Spinal cord (tissue), 10 donors: ENCODE measurements around the gene ZNF385B. TPM values are rescaled to one million over a fixed set of nuclear protein-coding genes. Genes with fewer than 3 reads are reported as not detected.

Source experiments
- DNase-seq, 6 donors: peaks; one replicate each; pipeline versions ENCODE4 v3.0.0 to v3.0.0-alpha.2; 2013 to 2015; ENCODE audit warnings: low spot score in 6 of 6, low read depth in 4 of 6
- H3K27ac ChIP-seq: one replicate; pipeline ENCODE4 v1.5.1; 2013; ENCODE audit warnings: low read depth, low read length, control low read depth
- H3K27me3 ChIP-seq: one replicate; pipeline ENCODE4 v1.6.1; 2013; ENCODE audit warnings: low read length; ENCODE audit not compliant: control insufficient read depth, insufficient read depth
- H3K36me3 ChIP-seq: one replicate; pipeline ENCODE4 v1.6.1; 2013; ENCODE audit warnings: low read length; ENCODE audit not compliant: control insufficient read depth, insufficient read depth
- H3K4me1 ChIP-seq: one replicate; pipeline ENCODE4 v1.6.1; 2013; ENCODE audit warnings: low read length; ENCODE audit not compliant: control insufficient read depth, insufficient read depth
- H3K4me3 ChIP-seq: one replicate; pipeline ENCODE4 v1.5.1; 2013; ENCODE audit warnings: low read depth, low read length, control low read depth
- H3K9me3 ChIP-seq: one replicate; pipeline ENCODE4 v1.6.1; 2013; ENCODE audit warnings: low read length; ENCODE audit not compliant: control insufficient read depth, insufficient read depth
- WGBS: methylation state at CpG from one replicate; pipeline ENCODE4 v1.1.5; 2013; ENCODE audit warnings: missing lambda C conversion rate; ENCODE audit not compliant: insufficient coverage; 5-methylcytosine and 5-hydroxymethylcytosine counted together
- polyA plus RNA-seq, 2 donors: library from polyadenylated mRNA; unstranded; fragments of 120-200 nt; gene quantifications; one replicate each; pipeline ENCODE4 v1.2.1, GENCODE V29; 2013; ENCODE audit not compliant: insufficient read length in 2 of 2
- total RNA-seq, 2 donors: library from RNA; depleted of rRNA in 1 of 2; stranded (reverse); fragments of 120-200 nt in 1 of 2; fragments of >200 nt in 1 of 2; gene quantifications; one replicate each; pipeline versions ENCODE4 v1.2.3 to v1.2.4, GENCODE V29; 2013 to 2014
- donor health status: healthy.

The ZNF385B gene
- total and polyA plus RNA-seq, 4 donors: 4.4 to 8.6 (median 5.4) TPM

DNA sequence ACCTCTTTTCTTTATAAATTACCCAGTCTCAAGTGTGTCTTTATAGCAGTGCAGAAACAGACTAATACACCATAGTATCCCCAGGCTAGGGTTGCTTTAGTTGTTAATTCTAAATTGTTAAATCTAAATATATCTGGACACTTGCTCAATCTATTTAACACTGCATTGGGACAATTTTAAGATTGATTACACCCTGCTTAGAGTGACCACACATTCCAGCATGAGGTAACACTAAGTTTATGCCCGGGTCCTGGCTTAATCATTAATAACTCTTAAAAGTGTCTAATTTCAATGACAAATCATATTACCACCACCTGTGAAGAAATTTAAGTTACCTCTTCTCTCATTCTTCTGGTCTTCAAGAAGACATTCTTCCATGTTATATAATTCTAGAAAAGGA, 131.4 kb downstream of the ZNF385B start:
- H3K27ac ChIP-seq: no peak overlapping the region
- H3K27me3 ChIP-seq: no peaks in the 10 kb centered on the region
- no peak overlapping the region for H3K4me3 ChIP-seq
- no peaks in the 10 kb centered on the region for H3K36me3 ChIP-seq
- DNase-seq: no peak
- no peaks in the 10 kb centered on the region for H3K4me1 ChIP-seq
- H3K9me3 ChIP-seq: no peaks in the 10 kb centered on the region
- WGBS: no CpG with 5 or more reads among the region's 1 CpG

DNA sequence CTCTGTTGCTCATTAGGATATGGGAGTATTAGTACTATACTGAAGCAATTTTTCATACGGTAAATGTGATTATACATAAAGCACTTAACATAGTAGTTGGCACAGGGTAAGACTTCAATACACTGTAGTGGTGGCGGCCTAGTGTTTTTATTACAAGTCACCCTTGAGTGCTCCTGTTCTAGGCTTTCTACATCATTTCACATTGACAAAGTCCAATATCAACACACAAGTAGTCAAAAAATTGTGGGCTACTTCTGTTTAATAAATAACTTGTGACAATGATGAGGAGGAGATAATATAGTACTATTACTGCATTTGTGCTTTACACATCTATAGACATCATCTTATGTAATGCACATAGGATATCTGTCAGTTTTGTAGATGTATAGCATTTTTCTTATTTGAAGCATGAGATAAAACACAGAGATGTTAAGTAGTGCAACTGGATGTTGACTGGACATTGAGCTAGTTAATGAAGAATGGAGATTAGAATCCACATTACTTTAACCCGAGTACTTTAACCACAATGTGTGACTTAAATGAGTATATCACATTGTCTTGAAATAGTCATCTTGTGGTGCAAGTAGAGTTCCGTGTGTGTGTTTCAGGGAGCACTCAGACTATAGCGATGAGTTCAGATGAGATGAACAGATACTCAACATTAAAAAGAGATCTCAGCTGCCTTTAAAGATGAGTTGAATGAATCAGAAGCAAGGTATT, 134.8 kb downstream of the ZNF385B start:
- no CpG with 5 or more reads among the region's 5 CpGs for WGBS
- DNase-seq: no peak
- no peaks in the 10 kb centered on the region for H3K9me3 ChIP-seq

GRCh38 chr2:179724403-179724802, 137.0 kb downstream of the ZNF385B start:
- Histone ChIP-seq H3K36me3 (no peaks in the 10 kb centered on the region), H3K27me3 (no peaks in the 10 kb centered on the region), H3K4me3 (no peak overlapping the region), H3K27ac (no peak overlapping the region), H3K9me3 (no peaks in the 10 kb centered on the region), H3K4me1 (no peaks in the 10 kb centered on the region)
- no peak for DNase-seq

More for the DNA sequence above, 134.8 kb downstream of the ZNF385B start:
- Histone ChIP-seq H3K4me3 (no peak overlapping the region), H3K27me3 (no peaks in the 10 kb centered on the region), H3K36me3 (no peaks in the 10 kb centered on the region), H3K4me1 (no peaks in the 10 kb centered on the region), H3K27ac (no peak overlapping the region)

DNA sequence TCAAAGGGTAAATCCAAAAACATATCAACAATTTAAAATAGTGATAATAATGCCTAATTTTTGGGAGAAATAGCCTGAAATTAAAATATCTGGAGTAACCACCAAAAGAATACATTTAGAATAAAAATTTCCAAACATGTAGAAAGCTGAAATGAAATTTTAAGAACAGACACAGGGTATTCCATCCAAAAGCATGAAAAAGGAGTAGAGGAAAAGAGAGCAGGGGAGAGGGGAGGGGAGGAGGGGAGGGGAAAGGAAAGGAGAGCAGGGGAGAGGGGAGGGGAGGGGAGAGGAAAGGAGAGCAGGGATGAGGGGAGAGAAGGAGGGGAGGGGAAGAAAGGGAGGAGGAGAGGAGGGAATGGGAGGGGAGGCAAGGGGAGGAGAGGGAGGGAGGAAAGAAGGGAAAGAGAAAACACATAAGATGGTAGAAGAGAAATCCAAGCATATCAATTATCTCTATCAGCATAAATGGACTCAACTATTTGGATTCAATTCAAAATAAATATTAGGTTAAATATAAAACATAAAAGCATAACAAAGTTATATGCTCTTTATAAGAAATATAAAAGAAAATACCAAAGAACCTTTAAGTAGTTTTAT, 141.1 kb downstream of the ZNF385B start:
- no peak for DNase-seq
- H3K27me3 ChIP-seq: no peaks in the 10 kb centered on the region
- H3K27ac ChIP-seq: no peak overlapping the region
- H3K36me3 ChIP-seq: no peaks in the 10 kb centered on the region
- no peaks in the 10 kb centered on the region for H3K9me3 ChIP-seq
- H3K4me1 ChIP-seq: no peaks in the 10 kb centered on the region
- no peak overlapping the region for H3K4me3 ChIP-seq

DNA sequence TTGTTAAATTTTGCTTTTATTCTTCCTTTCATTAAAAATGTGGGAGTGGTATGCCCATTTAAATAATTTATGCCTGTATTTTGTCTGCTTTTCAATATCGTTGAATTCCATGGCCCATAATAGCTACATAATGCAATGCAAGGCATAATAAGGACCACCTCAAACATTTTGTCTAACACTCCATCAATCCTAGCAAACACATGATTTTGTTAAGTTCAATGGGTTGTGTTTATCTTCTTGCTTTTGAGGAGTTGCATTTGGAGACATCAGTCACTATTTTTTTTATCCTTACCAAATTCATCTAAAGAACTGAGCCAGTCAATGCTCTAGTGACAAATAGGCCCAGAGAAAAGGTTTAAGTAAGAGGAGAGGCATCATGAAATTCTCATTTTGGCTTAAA, 145.5 kb downstream of the ZNF385B start:
- Histone ChIP-seq H3K4me1 (no peaks in the 10 kb centered on the region), H3K27ac (no peak overlapping the region), H3K9me3 (no peaks in the 10 kb centered on the region), H3K36me3 (no peaks in the 10 kb centered on the region), H3K4me3 (no peak overlapping the region), H3K27me3 (no peaks in the 10 kb centered on the region)
- no peak for DNase-seq
- WGBS: no CpG with 5 or more reads among the region's 1 CpG

GRCh38 chr2:179715196-179715595, 146.2 kb downstream of the ZNF385B start:
- H3K27me3 ChIP-seq: no peaks in the 10 kb centered on the region
- H3K27ac ChIP-seq: no peak overlapping the region
- H3K9me3 ChIP-seq: no peaks in the 10 kb centered on the region
- H3K4me3 ChIP-seq: no peak overlapping the region
- H3K36me3 ChIP-seq: no peaks in the 10 kb centered on the region
- H3K4me1 ChIP-seq: no peaks in the 10 kb centered on the region
- no peak for DNase-seq
- no CpG with 5 or more reads among the region's 1 CpG for WGBS

DNA sequence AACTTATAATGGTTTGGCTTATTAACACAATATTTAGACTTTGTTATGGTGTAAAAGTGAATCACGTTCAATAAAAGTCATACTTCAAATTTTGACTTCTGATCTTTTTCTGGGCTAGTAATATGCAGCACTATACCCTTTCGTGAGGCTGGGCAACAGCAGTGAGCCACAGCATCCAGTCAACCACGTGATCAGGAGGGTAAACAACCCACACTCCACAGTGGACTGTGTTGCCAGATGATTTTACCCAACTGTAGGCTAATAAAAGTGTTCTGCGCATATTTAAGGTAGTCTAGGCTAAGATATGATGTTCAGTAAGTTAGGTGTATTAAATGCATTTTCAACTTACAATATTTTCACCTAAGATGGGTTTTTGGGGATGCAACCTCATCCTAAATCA, 148.6 kb downstream of the ZNF385B start:
- H3K9me3 ChIP-seq: no peaks in the 10 kb centered on the region
- H3K4me3 ChIP-seq: no peak overlapping the region
- no peak overlapping the region for H3K27ac ChIP-seq
- no peaks in the 10 kb centered on the region for H3K36me3 ChIP-seq
- no CpG with 5 or more reads among the region's 4 CpGs for WGBS
- no peaks in the 10 kb centered on the region for H3K27me3 ChIP-seq
- H3K4me1 ChIP-seq: no peaks in the 10 kb centered on the region
- DNase-seq: no peak

DNA sequence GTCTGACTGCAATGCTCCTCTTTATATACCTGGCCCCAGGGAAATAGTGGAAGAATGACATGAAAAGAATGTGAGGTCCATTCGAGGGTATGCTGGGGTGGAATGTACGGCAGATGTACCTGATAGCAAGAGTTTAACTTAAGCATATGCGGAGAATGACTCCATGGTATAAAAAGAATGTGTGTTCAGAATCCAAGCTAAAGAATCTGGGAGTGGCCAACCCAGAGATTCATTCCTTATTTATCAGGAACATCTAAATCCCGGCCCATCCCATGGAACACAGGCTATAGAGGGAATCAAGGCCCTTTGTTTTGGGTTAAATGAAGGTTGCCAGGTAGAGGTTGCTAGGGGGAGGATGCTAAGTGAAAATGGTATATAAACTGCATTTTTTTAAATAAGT, 150.0 kb downstream of the ZNF385B start:
- Histone ChIP-seq H3K36me3 (no peaks in the 10 kb centered on the region), H3K4me3 (no peak overlapping the region), H3K27me3 (no peaks in the 10 kb centered on the region), H3K9me3 (no peaks in the 10 kb centered on the region), H3K4me1 (no peaks in the 10 kb centered on the region), H3K27ac (no peak overlapping the region)
- WGBS: 94% methylated on average over 2 of the region's 4 CpGs
- no peak for DNase-seq

- no peak overlapping the region for H3K27ac ChIP-seq
- H3K9me3 ChIP-seq: no peaks in the 10 kb centered on the region
- no peaks in the 10 kb centered on the region for H3K27me3 ChIP-seq
- no CpG with 5 or more reads among the region's 1 CpG for WGBS
- H3K36me3 ChIP-seq: no peaks in the 10 kb centered on the region
- H3K4me3 ChIP-seq: no peak overlapping the region
- no peak for DNase-seq
- no peaks in the 10 kb centered on the region for H3K4me1 ChIP-seq
Measured at GRCh38 chr2:179703702-179704101, 157.7 kb downstream of the ZNF385B start.

GRCh38 chr2:179702912-179703311, 158.5 kb downstream of the ZNF385B start:
- 73% methylated on average over 1 of the region's 1 CpG for WGBS

More at GRCh38 chr2:179702912-179703311, 158.5 kb downstream of the ZNF385B start:
- no peak overlapping the region for H3K27ac ChIP-seq
- no peaks in the 10 kb centered on the region for H3K27me3 ChIP-seq
- no peak for DNase-seq
- H3K9me3 ChIP-seq: no peaks in the 10 kb centered on the region
- H3K4me3 ChIP-seq: no peak overlapping the region
- H3K36me3 ChIP-seq: no peaks in the 10 kb centered on the region
- H3K4me1 ChIP-seq: no peaks in the 10 kb centered on the region
